Measurements from ENCODE around the gene RBPJ.
A peak's percentile ranks its signal among the peaks of the same experiment; 100 is the strongest.
"Not testable (repeated sequence)": the region's sequence is repeated elsewhere in the genome, so short reads cannot be mapped to it uniquely, and the experiment has no call there.

Gene RBPJ

DNA sequence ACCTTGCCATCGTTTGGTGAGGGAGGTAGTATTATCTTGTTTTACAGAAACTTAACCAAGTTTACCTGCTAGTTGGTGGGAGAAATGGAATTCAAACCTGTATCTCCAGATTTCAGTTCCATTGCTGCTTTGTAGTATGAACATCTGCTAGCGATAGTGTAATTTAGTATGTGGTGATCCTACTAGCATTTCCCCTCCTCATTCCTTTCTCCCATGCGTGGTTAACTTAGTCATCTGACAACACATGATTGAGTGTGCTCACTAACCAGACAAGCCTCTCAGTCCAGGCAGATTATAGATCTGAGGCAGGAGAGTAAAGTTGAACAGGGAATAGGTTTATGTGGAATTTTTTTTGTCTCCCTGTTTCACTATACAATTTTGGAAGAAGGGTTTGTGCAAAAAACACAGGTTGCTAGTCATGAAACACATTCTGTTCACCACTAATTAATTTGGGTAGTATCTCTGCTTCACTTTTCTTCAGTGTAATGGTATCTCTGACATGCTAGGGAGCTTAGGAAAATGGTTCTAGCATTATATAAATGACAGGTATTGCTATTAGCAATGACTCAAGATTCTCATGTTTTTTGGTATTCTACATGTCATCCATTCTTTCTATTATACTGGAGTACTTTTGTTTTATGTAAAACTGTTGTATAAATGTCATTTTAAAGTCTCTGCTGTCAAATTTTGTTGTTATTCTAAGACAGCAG is 21.7 kb downstream of the RBPJ start:
- ATAC-seq (peak; percentile 65), DNase-seq (no peak)

DNA sequence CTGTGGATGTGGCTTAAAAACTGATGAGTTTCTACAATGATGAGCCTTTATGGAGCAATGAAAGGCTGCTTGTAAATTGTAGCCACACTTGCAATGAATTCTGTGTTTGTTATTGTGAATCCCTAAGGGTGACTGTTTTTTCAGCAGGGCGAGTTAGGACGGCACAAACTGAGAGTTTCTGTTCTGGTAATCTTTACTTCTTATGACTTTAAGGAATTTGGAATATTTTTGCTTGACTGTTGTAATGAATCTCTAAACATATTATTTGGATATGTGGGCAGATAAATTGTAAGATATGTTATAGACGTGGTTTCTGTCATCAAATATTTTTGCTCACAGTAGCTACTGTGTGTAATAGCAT is 22.2 kb downstream of the RBPJ start:
- ATAC-seq: no peak

DNA sequence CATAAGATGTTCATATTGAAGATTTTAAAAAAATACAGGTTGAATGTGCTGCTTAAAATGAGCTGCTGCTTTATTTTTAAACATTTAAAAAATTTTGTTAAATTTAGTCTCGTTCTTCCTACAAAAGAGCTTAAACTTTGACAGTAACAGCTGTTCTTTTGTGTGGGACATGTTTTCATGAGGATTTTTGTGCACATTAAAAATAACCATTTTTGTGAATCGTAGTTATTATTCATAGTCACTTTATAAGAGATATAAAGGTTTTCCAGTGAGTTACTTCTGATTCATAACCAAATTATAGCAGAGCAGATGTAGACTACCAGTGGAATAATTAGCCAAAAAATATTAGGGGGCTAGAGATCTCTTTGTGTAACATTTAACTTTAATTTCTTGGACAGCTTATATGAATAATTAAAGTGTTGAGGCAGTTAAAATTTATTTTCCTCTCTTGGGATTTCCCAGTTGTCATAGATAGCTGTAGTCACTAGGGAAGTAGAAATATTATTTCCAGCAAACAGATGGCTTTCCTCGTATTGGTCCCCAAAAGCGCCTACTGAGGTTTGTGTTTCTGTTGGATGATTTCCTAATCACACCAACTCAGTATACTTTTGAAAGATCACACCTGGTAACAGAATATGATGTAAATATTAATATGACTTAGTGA is 24.2 kb downstream of the RBPJ start:
- ATAC-seq (no peak), DNase-seq (no peak)

More for the DNA sequence above, 22.2 kb downstream of the RBPJ start:
- no peak for DNase-seq

DNA sequence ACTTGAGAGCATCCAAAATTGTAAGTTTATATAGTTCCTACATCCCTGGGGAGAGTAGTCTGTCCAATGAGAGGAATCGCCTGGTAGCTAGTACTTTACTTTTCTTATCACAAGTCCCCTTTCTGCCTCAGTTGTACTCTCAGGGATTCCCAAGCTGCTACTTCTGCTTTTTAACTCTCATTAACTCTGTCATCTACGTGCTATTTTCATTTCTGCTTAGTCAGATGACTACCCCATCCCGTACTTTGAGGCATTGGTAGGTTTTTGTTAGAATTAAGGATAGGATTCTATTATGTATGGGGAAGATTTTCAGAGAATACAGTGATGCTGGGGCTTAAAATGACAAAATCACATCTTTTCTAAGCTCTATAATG is 24.7 kb downstream of the RBPJ start:
- ATAC-seq (no peak), DNase-seq (no peak)

DNA sequence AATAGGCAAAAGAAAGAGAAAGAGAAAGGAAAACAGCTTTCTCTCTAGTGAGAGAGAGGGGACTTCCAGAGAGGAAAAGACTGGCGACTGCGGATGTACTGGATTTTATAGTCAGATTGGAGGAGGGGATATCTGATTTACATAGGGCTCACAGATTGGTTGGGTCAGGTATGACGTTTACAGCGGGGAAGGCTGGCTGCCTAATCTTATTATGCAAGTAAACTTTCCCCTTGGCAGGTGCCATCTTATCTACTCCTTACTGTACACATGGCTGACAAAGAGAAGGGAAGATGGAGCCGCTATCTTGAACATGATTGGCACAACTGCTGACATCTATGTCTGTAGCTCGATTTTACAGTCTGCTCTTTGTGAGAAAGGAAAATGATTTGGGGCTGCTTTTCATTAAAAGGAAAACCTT is 25.4 kb downstream of the RBPJ start:
- ATAC-seq (no peak), DNase-seq (no peak)

GRCh38 chr4:26349496-26349895 is 28.7 kb downstream of the RBPJ start:
- DNase-seq (no peak), ATAC-seq (no peak)

GRCh38 chr4:26351685-26352084 is 30.9 kb downstream of the RBPJ start:
- DNase-seq: no peak
- ATAC-seq: peak; percentile 19

DNA sequence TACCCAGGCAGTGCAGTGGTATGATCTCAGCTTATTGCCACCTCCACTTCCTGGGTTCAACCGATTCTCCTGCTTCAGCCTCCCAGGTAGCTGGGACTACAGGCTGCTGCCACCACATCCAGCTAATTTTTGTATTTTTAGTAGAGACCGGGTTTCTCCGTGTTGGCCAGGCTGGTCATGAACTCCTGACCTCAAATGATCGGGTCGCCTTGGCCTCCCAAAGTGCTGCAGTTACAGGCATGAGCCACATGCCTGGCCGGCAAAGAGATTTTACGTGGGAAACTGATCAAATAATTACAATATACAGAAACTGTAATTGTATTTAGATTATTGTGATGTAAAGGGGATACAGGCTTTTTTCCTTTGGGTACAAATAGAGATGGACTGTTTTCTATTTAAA is 33.7 kb downstream of the RBPJ start:
- ATAC-seq (no peak), DNase-seq (no peak)

DNA sequence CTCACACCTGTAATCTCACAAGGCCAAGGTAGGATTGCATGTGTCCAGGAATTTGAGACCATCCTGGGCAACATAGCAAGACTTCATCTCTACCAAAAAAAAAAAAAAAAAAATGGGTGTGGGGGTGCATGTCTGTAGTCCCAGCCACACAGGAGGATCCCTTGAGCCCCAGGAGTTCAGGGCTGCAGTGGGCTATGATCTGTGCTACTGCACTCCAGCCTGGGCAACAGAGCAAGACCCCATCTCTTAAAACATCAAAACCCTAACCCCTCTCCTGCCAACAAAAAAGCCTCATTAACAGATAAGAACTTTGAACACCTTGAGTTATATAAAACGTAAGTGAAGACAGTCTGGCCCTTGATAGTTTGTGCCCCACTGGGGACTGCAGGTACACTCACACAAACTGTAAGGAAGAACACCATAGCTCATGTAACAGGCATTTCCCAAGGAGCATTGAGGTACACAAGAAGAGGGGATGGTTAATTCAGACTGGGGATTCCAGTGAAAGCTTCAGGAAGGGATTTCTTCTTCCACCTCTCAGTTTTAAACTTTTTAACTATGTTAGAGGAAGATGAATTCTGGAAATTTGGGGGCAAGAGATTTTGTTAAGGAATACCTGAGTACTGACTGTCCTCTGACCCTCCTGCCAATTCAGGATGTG is 34.7 kb downstream of the RBPJ start:
- DNase-seq: no peak
- no peak for ATAC-seq

- DNase-seq (no peak), ATAC-seq (no peak)
Measured at GRCh38 chr4:26356081-26356501, 35.3 kb downstream of the RBPJ start.

DNA sequence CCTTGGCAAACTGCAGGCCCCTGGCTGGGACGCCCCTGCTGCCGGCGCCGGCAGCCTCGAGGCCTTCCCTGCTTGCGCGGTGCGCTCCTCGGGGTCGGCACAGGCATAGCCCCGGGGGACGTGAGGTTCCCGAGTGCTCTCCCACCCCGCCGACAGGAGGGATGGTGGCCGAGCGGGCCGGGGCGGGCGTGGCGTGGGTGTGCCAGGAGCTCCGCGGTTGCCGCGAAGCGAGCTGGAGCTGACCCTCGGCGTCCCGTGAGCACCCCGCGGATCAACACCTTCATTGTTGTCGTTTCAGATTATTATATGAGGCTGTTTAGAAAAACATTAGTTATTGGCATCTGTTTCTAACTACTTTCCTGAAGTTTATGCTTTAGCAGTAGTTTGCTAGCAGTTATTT is 38.7 kb downstream of the RBPJ start:
- not testable (repeated sequence) for ATAC-seq, DNase-seq

GRCh38 chr4:26360273-26360672 is 39.5 kb downstream of the RBPJ start:
- DNase-seq (no peak), ATAC-seq (no peak)

- DNase-seq (no peak), ATAC-seq (no peak)
Measured at GRCh38 chr4:26360864-26361263, 40.0 kb downstream of the RBPJ start.

GRCh38 chr4:26361297-26361696 is 40.5 kb downstream of the RBPJ start:
- DNase-seq (no peak), ATAC-seq (no peak)

DNA sequence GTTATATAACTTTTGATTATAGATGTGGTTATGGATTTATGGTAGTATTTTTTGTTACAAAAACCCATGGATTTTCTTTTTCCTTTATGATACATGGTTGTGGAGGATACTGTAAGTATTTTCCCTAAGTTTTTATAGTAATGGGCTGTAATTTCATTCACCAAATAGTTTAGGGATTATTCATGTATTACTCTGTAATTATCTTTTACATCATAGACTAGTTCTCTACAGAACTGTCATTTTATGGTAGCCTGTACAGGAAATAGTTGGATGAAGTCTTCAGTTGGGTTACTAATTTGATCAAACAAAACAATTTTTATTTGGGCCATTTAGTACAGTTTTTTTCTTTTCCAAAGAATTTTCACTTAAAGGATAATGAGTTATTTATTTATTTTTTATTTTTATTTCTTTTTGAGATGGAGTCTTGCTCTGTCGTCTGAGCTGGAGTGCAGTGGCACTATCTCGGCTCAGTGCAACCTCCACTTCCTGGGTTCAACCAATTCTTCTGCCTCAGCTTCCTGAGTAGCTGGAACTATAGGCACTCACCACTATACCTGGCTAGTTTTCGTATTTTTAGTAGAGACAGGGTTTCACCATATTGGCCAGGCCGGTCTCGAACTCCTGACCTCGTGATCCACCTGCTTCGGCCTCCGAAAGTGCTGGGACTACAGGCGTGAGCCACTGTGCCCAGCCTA is 42.1 kb downstream of the RBPJ start:
- DNase-seq (no peak), ATAC-seq (no peak)

GRCh38 chr4:26365537-26366150 is 44.8 kb downstream of the RBPJ start:
- ATAC-seq: no peak
- no peak for DNase-seq

GRCh38 chr4:26367811-26368210 is 47.0 kb downstream of the RBPJ start:
- no peak for DNase-seq

GRCh38 chr4:26368685-26369084 is 47.9 kb downstream of the RBPJ start:
- no peak for ATAC-seq

More at GRCh38 chr4:26367811-26368210, 47.0 kb downstream of the RBPJ start:
- ATAC-seq: no peak

DNA sequence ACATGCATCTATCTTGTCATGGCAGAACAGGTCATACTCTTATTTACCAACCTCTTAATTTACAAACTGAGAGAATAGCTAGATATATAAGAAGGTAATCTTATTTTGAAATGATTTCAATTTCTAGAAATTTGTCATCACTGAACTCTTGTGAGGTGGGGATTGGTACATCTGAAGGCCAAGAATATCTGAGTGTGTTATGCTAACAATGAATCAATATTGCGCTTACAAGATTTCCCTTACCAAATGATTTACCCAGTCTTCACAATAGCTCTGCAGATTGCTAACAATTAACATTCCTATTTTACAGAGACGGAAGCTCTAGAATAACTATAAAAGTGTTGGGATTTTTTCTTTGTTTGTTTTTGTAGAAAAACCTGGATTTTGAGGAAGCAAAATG is 48.3 kb downstream of the RBPJ start:
- DNase-seq (no peak), ATAC-seq (no peak)

More at GRCh38 chr4:26368685-26369084, 47.9 kb downstream of the RBPJ start:
- DNase-seq: no peak

GRCh38 chr4:26369581-26369980 is 48.8 kb downstream of the RBPJ start:
- DNase-seq (no peak), ATAC-seq (no peak)

- DNase-seq: no peak
- ATAC-seq: no peak
Measured at GRCh38 chr4:26372076-26372475, 51.3 kb downstream of the RBPJ start.

GRCh38 chr4:26372525-26373172 is 51.8 kb downstream of the RBPJ start:
- peak; percentile 49 for DNase-seq
- peak; percentile 87 for ATAC-seq
